ENCODE results near the gene RBP2.

DNA sequence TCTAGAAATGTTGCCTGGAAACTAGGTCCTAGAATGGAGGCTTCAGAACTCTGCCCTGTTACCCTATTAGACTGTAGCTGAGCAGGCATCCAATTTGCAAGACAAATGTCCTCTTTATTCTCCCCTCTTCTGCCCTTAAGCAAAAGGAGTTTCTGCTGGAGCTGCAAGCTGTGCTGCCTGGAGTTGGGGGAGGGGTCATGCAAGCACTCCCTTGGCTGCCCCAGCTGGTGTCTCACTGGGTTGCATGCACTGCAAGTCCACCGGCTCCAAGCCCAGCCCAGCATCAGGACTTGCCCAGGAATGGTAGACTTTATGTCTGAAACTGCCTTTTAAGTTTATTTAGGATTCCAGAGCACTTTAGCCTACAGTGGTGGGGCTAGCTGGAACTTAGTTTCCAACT, 15.7 kb upstream of the RBP2 start:
- TF ChIP-seq POLR2A (conservative IDR thresholded peaks at IDR 0.05) (no peak), NFATC3 (IDR thresholded peaks at IDR 0.05) (no peak), POLR2G (IDR thresholded peaks at IDR 0.05; ENCODE audit: low read depth, low read length) (no peak), FOXM1 (IDR thresholded peaks at IDR 0.05; ENCODE audit: low read depth) (no peak), FOXM1 (CRISPR knock-in tag; IDR thresholded peaks at IDR 0.05; ENCODE audit: low read depth) (no peak), U2AF1 (optimal IDR thresholded peaks at IDR 0.05; ENCODE audit: low read depth, low read length) (no peak)
- TF ChIP-seq, protein P1, sequence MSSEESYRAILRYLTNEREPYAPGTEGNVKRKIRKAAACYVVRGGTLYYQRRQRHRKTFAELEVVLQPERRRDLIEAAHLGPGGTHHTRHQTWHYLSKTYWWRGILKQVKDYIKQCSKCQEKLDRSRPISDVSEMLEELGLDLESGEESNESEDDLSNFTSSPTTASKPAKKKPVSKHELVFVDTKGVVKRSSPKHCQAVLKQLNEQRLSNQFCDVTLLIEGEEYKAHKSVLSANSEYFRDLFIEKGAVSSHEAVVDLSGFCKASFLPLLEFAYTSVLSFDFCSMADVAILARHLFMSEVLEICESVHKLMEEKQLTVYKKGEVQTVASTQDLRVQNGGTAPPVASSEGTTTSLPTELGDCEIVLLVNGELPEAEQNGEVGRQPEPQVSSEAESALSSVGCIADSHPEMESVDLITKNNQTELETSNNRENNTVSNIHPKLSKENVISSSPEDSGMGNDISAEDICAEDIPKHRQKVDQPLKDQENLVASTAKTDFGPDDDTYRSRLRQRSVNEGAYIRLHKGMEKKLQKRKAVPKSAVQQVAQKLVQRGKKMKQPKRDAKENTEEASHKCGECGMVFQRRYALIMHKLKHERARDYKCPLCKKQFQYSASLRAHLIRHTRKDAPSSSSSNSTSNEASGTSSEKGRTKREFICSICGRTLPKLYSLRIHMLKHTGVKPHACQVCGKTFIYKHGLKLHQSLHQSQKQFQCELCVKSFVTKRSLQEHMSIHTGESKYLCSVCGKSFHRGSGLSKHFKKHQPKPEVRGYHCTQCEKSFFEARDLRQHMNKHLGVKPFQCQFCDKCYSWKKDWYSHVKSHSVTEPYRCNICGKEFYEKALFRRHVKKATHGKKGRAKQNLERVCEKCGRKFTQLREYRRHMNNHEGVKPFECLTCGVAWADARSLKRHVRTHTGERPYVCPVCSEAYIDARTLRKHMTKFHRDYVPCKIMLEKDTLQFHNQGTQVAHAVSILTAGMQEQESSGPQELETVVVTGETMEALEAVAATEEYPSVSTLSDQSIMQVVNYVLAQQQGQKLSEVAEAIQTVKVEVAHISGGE (CRISPR knock-in tag; IDR thresholded peaks at IDR 0.05) = no peak

All from K562 (cell line).